Naive B cell (primary cell): ENCODE results near the gene LYPD3. TPM values are rescaled to one million over a fixed set of nuclear protein-coding genes. Genes with fewer than 3 reads are reported as not detected.

Experiments
- ATAC-seq, 2 donors: fragments of 150-1000 bp; cut with Tn5 transposase; 2 replicates each; pipeline ENCODE4 v1.10.0; 2021; ENCODE audit warnings: low read depth in 2 of 2, mild to moderate bottlenecking in 2 of 2, moderate library complexity in 2 of 2
- DNase-seq: peaks from one replicate; pipeline ENCODE4 v3.0.0; 2022
- H3K27ac Mint-ChIP-seq, 6 donors: one replicate each; pipeline ENCODE4 v1.8.0; 2020 to 2022; ENCODE audit warnings: mild to moderate bottlenecking in 6 of 6, mixed read lengths in 6 of 6, moderate library complexity in 5 of 6, inconsistent platforms in 2 of 6
- H3K27me3 Mint-ChIP-seq, 3 donors: one replicate each; pipeline ENCODE4 v1.8.0; 2021 to 2022; ENCODE audit warnings: mixed read lengths in 3 of 3, mild to moderate bottlenecking in 1 of 3
- H3K36me3 Mint-ChIP-seq, 2 donors: one replicate each; pipeline ENCODE4 v1.8.0; 2020 to 2022; ENCODE audit warnings: mixed read lengths in 2 of 2, inconsistent platforms in 1 of 2, mild to moderate bottlenecking in 1 of 2
- H3K4me1 Mint-ChIP-seq, 3 donors: one replicate each; pipeline ENCODE4 v1.8.0; 2020 to 2022; ENCODE audit warnings: mixed read lengths in 3 of 3, inconsistent platforms in 1 of 3, mild to moderate bottlenecking in 1 of 3, moderate library complexity in 1 of 3
- H3K4me3 Mint-ChIP-seq, 8 donors: one replicate each; pipeline ENCODE4 v1.8.0; 2020 to 2022; ENCODE audit warnings: mild to moderate bottlenecking in 8 of 8, mixed read lengths in 8 of 8, moderate library complexity in 8 of 8, inconsistent platforms in 2 of 8
- H3K9me3 Mint-ChIP-seq, 7 donors: one replicate each; pipeline ENCODE4 v1.8.0; 2020 to 2022; ENCODE audit warnings: mixed read lengths in 7 of 7, mild to moderate bottlenecking in 5 of 7, inconsistent platforms in 2 of 7, moderate library complexity in 1 of 7
- polyA plus RNA-seq, 6 donors: library from polyadenylated mRNA; unstranded; fragments of 300-500 nt; fragmentation: Illumina TruSeq; gene quantifications; one replicate each; pipeline ENCODE4 v1.2.3, GENCODE V29; 2021; ENCODE audit warnings: low read depth in 6 of 6

LYPD3 gene
- polyA plus RNA-seq, 6 donors from 2014 or later = 0.24 to 0.90 (median 0.45) TPM; not detected in 2

DNA sequence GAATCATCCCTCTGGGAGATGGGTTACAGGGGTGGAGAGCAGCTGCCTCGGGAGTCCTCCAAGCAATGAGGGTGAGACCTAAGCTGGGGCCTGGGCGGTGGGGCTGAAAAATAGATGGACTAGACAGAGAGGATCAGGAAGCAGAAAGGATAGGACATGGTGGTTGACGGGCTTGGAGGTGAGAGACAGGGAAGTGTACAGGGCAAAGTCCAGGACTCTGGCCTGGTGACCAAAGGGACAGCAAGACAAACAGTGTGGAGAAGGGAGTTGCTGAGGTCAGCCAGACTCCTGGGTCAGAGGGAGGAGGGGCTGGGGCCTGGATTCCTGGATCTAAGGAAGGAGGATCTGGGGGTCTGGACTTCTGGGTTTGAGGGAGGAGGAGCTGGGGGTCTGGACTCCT lies 33.6 kb upstream of the LYPD3 start:
- Mint-ChIP-seq H3K4me3 (peak overlapping the region in 1 of 8 donors; percentile 68), H3K27me3 (no peaks in the 10 kb centered on the region), H3K4me1 (peaks cover 13 to 42% (median 36%) of the 10 kb centered on the region in 3 donors), H3K36me3 (peaks cover 16 to 34% of the 10 kb centered on the region in 2 donors), H3K9me3 (no peaks in the 10 kb centered on the region), H3K27ac (peak overlapping the region in 5 of 6 donors; percentile 16 to 80 (median 56))
- DNase-seq (no peak), ATAC-seq (no peak)

DNA sequence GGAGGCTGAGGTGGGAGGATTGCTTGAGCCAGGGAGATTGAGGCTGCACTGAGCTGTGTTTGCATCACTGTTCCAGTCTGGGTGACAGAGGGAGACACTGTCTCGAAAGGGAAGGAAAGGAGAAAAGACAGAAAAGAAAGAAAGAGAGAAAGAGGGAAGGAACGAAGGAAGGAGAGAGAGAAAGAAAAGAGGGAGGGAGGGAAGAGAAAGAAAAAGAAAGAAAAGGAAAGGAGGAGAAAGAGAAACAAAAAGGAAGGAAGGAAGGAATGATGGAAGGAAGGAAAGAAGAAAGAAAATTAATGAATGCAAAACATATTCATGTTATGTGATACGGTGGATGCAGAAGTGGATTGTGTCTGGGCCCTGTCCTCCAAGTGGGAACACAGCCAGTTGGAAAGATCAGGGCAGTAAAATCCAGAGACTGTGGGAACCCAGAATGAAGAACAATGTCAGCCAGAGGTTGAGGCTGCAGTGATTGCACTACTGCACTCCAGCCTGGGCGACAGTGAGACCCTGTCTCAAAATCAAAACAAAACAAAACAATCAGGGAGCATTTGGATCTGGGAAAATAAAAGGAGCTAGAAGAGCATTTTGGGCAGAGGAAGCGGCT lies 32.9 kb upstream of the LYPD3 start:
- ATAC-seq (no peak), DNase-seq (no peak)
- Mint-ChIP-seq H3K9me3 (no peaks in the 10 kb centered on the region), H3K27me3 (no peaks in the 10 kb centered on the region), H3K36me3 (peaks cover 16 to 34% of the 10 kb centered on the region in 2 donors), H3K4me3 (peak overlapping the region in 4 of 8 donors; percentile 56 to 86 (median 74)), H3K4me1 (peaks cover 6 to 37% (median 32%) of the 10 kb centered on the region in 3 donors), H3K27ac (peak overlapping the region in 2 of 6 donors; percentile 75 to 79)

DNA sequence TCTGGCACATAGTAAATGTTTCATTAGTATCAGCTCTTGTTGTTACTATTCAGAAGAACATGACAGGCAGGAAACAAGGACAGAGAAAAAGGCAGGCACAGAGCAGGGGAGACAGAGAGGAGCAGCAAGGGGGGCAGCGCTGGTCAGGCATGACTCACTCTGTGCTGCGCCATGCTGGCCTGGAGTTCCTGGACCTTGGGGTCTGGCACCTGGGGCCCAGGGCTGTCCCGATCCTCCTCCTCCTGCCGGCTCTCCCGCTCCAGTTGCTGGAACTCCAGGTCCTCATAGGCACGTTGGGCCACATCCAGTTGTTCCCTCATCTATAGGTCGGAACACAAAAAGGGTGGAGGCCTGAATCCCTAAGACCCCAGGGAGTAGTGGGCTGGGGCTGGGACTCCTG lies 31.6 kb upstream of the LYPD3 start:
- no peaks in the 10 kb centered on the region for H3K9me3 Mint-ChIP-seq
- H3K4me1 Mint-ChIP-seq = peaks cover 0 to 25% (median 23%) of the 10 kb centered on the region in 3 donors
- no peaks in the 10 kb centered on the region for H3K27me3 Mint-ChIP-seq
- H3K36me3 Mint-ChIP-seq = peaks cover 16 to 34% of the 10 kb centered on the region in 2 donors
- H3K4me3 Mint-ChIP-seq = no peak overlapping the region
- ATAC-seq (no peak), DNase-seq (no peak)
- no peak overlapping the region for H3K27ac Mint-ChIP-seq

DNA sequence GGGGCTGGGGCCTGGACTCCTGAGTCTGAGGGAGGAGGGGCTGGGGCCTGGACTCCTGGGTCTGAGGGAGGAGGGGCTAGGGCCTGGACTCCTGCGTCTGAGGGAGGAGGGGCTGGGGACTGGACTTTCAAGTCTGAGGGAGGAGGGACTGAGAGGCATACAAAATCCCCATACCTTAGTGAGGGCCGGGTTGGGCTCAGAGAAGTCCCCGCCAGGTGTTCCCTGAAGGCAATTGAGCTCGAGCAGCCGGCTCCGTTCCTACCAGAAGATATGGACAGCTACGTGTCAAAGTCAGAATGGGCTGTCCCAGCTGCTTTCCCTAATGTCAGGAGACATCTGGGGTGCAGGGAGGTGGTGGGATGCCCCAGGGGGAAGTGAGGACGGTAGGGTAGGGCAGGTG lies 29.7 kb upstream of the LYPD3 start:
- Mint-ChIP-seq H3K36me3 (peaks cover 12 to 34% of the 10 kb centered on the region in 2 donors), H3K4me3 (no peak overlapping the region), H3K27me3 (no peaks in the 10 kb centered on the region), H3K27ac (no peak overlapping the region), H3K9me3 (no peaks in the 10 kb centered on the region), H3K4me1 (peaks cover 0 to 26% (median 23%) of the 10 kb centered on the region in 3 donors)
- no peak for DNase-seq
- ATAC-seq = no peak

DNA sequence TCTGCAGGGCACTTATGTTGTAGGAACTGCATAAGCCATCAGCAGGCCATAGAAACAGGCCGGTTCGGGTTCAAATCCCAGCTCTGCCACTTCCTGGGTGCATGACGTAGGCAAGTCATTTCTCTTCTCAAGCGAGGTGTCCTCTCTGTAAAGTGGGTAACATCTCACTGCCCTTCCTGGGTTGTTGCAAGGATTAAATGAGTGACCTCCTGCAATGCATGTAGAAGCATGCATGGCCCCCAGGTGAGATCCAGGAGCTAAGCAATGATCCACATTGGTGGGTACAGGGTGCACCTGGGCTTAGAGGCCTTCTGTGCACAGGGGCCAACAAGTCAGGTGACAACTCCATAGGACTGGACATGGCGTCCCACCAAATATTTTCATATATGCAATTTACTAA lies 25.4 kb upstream of the LYPD3 start:
- H3K27ac Mint-ChIP-seq = peak overlapping the region in 3 of 6 donors; percentile 69 to 87 (median 72)
- DNase-seq = no peak
- H3K4me3 Mint-ChIP-seq = peak overlapping the region in 1 of 8 donors; percentile 9
- H3K27me3 Mint-ChIP-seq = no peaks in the 10 kb centered on the region
- ATAC-seq = no peak
- H3K9me3 Mint-ChIP-seq = no peaks in the 10 kb centered on the region
- peaks cover 27 to 49% (median 29%) of the 10 kb centered on the region in 3 donors for H3K4me1 Mint-ChIP-seq
- peaks cover 0 to 11% of the 10 kb centered on the region in 2 donors for H3K36me3 Mint-ChIP-seq

DNA sequence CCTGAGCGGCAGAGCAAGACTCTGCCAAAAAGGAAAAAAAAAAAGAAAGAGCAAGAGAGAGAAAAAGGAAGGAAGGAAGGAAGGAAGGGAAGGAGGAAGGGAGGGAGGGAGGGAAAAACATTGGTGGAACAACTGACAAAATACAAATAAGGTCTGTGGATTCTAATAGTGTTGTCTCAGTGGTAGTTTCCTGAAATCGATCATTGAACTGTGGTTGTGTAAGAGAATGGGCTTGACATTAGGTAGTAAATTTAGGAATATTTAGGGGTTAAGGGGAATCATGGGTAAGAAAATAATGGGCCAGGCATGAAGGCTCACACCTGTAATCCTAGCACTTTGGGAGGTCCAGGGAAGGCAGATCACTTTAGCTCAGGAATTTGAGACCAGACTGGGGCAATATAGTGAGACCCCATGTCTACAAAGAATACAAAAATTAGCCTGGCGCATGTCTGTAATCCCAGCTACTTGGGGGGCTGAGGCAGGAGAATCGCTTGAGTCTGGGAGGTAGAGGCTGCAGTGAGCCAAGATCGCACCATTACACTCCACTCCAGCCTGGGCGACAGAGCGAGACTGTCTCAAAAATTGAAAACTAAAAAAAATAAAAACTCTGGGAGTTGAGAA lies 24.7 kb upstream of the LYPD3 start:
- Mint-ChIP-seq H3K27me3 (no peaks in the 10 kb centered on the region), H3K4me1 (peaks cover 26 to 49% (median 27%) of the 10 kb centered on the region in 3 donors), H3K27ac (peak overlapping the region; percentile 7 to 94 (median 71)), H3K9me3 (no peaks in the 10 kb centered on the region), H3K36me3 (peaks cover 0 to 6% of the 10 kb centered on the region in 2 donors), H3K4me3 (peak overlapping the region in 2 of 8 donors; percentile 3 to 70)
- no peak for ATAC-seq
- no peak for DNase-seq

DNA sequence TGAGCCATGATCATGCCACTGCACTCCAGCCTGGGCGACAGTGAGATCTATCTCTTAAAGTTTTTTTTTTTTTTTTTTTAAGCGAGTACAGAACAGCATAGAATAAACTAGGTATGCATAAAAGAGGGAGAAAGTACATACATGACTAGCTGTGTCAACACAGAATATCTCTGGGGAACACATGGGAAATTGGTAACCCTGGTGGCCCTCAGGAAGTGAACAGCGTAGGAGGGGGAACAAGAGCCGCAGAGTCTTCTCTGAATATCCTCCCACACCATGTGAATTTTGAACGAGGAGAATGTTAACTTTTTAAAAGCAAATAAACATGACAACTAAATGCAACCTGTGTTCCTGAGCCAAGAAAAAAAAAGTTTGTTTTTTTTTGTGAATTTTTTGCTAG lies 23.9 kb upstream of the LYPD3 start:
- Mint-ChIP-seq H3K27ac (peak overlapping the region in 2 of 6 donors; percentile 38 to 49), H3K27me3 (no peaks in the 10 kb centered on the region), H3K9me3 (no peaks in the 10 kb centered on the region), H3K36me3 (peaks cover 0 to 1% of the 10 kb centered on the region in 2 donors), H3K4me3 (peak overlapping the region in 2 of 8 donors; percentile 70 to 80), H3K4me1 (peaks cover 26 to 47% (median 27%) of the 10 kb centered on the region in 3 donors)
- peak in 1 of 2 donors; percentile 22 for ATAC-seq
- peak; percentile 14 for DNase-seq

DNA sequence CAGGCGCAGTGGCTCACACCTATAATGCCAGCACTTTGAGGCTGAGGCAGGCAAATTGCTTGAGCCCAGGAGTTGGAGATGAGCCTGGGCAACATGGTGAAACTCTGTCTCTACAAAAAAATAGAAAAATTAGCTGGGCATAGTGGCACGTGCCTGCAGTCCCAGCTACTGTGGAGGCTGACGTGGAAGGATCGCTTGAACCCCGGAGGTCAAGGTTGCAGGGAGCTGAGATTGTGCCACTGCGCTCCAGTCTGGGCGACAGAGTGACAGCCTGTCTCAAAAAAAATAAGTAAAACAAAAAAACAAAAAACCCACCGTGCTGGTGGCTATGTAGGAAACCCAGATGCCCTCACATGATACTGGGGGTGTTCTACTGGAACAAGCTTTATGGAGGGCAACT lies 22.8 kb upstream of the LYPD3 start:
- Mint-ChIP-seq H3K36me3 (no peaks in the 10 kb centered on the region), H3K27me3 (no peaks in the 10 kb centered on the region), H3K9me3 (no peaks in the 10 kb centered on the region), H3K4me1 (peaks cover 26 to 47% (median 27%) of the 10 kb centered on the region in 3 donors), H3K4me3 (peak overlapping the region in 3 of 8 donors; percentile 53 to 91 (median 75)), H3K27ac (peak overlapping the region in 2 of 6 donors; percentile 75 to 76)
- no peak for DNase-seq
- ATAC-seq = no peak

DNA sequence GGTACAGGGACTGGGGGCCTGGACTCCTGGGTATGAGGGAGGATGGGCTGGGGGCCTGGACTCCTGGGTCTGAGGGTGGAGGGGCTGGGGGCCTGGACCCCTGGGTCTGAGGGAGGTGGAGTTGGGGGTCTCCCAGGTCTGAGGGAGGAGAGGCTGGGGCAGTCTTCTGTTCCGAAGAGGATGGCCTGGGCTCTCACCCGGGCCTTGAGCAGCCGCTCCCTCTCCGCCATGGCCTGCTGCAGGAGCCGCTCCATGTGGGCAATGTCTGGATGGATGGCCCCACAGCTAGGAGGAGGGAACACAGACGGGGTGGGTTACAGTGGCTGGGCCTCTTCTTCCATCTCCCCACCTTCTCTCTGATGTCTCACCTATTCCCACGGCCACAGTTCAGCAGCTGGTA lies 21.0 kb upstream of the LYPD3 start:
- no peaks in the 10 kb centered on the region for H3K9me3 Mint-ChIP-seq
- H3K4me3 Mint-ChIP-seq = peak overlapping the region in 1 of 8 donors; percentile 42
- ATAC-seq = no peak
- H3K27me3 Mint-ChIP-seq = no peaks in the 10 kb centered on the region
- peaks cover 26 to 48% (median 27%) of the 10 kb centered on the region in 3 donors for H3K4me1 Mint-ChIP-seq
- no peaks in the 10 kb centered on the region for H3K36me3 Mint-ChIP-seq
- no peak for DNase-seq
- peak overlapping the region in 2 of 6 donors; percentile 34 to 85 for H3K27ac Mint-ChIP-seq

DNA sequence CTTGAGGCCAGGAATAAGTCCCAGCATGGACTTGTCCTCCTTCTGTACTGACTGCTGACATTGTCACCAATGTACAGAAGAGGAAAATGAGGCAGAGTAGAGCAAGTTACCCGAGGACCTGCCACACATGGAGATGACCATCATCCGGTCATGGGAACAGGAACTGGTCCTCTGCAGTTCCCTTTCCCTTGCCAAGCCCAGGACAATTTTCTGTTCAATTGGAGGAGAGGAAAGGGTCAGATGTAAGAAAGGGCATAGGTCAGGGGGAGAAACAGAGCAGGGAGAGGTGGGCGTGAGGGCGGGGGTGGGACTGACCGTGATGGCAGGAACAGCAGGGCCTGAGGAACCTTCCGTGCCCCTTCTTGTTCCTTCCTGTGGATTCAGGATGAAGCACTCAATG lies 20.5 kb upstream of the LYPD3 start:
- no peak for DNase-seq
- H3K4me3 Mint-ChIP-seq = peak overlapping the region in 4 of 8 donors; percentile 4 to 78 (median 70)
- H3K36me3 Mint-ChIP-seq = no peaks in the 10 kb centered on the region
- no peak for ATAC-seq
- H3K27ac Mint-ChIP-seq = peak overlapping the region in 3 of 6 donors; percentile 53 to 91 (median 90)
- no peaks in the 10 kb centered on the region for H3K9me3 Mint-ChIP-seq
- H3K27me3 Mint-ChIP-seq = no peaks in the 10 kb centered on the region
- H3K4me1 Mint-ChIP-seq = peaks cover 26 to 48% (median 27%) of the 10 kb centered on the region in 3 donors

DNA sequence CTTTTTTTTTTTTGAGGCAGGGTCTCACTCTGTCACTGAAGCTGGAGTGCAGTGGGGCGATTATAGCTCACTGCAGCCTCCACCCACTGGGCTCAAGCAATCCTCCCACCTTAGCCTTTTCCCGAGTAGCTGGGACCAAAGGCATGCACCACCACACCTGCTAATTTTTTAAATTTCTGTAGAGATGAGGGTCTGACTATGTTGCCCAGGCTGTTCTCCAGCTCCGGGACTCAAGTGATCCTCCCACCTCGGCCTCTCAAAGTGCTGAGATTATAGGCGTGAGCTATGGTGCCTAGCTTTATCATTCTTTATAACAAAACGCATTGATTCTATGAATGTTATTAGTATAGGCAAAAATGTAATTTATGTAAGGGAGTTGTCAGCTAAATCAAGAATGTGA lies 17.9 kb upstream of the LYPD3 start:
- no peak overlapping the region for H3K4me3 Mint-ChIP-seq
- peaks cover 14 to 22% (median 17%) of the 10 kb centered on the region in 3 donors for H3K4me1 Mint-ChIP-seq
- peaks cover 0 to 1% of the 10 kb centered on the region in 2 donors for H3K36me3 Mint-ChIP-seq
- no peaks in the 10 kb centered on the region for H3K9me3 Mint-ChIP-seq
- no peak overlapping the region for H3K27ac Mint-ChIP-seq
- H3K27me3 Mint-ChIP-seq = no peaks in the 10 kb centered on the region
- DNase-seq = no peak
- no peak for ATAC-seq

DNA sequence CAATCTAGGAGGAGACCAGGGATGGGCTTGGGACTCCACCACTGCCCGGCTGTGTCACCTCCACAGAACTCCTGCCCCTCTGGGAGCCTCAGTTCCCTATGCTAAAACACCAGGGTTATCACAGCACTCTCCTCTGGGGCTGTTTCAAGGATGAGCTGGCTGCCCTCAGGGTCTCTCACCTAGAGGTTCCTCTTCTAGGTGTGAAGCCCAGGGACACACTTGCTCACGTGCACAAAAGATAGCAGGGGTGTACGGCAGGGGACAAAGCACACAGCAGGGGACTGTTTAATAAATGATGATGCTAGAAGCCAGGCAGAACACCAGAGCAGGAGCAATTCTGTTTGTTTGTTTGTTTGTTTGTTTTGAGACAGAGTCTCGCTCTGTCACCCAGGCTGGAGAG lies 16.8 kb upstream of the LYPD3 start:
- H3K27ac Mint-ChIP-seq = peak overlapping the region in 1 of 6 donors; percentile 19
- no peak overlapping the region for H3K4me3 Mint-ChIP-seq
- H3K36me3 Mint-ChIP-seq = peaks cover 0 to 8% of the 10 kb centered on the region in 2 donors
- H3K9me3 Mint-ChIP-seq = no peaks in the 10 kb centered on the region
- H3K27me3 Mint-ChIP-seq = no peaks in the 10 kb centered on the region
- DNase-seq = no peak
- H3K4me1 Mint-ChIP-seq = peaks cover 9 to 12% (median 11%) of the 10 kb centered on the region in 3 donors
- ATAC-seq = no peak

DNA sequence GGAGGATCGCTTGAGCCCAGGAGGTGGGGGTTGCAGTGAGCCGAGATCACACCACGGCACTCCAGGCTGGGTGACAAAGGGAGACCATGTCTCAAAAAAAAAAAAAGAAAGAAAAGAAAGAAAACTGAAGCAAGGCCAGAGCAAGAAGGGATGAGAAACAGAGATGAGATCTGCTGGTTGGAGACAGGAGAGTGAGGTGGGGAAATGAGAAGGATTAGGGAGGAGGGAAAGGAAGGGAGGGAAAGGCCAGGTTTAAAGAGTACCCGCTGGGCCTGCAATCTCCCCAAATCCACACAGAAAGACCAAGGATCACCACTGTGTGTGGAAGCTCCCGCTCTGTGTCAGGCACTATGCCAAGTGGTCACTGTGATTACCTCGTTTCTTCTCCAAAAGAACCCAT lies 16.3 kb upstream of the LYPD3 start:
- H3K9me3 Mint-ChIP-seq = no peaks in the 10 kb centered on the region
- no peak overlapping the region for H3K4me3 Mint-ChIP-seq
- no peak for ATAC-seq
- H3K4me1 Mint-ChIP-seq = peaks cover 6 to 7% (median 7%) of the 10 kb centered on the region in 3 donors
- peaks cover 0 to 8% of the 10 kb centered on the region in 2 donors for H3K36me3 Mint-ChIP-seq
- no peaks in the 10 kb centered on the region for H3K27me3 Mint-ChIP-seq
- peak overlapping the region in 2 of 6 donors; percentile 17 to 60 for H3K27ac Mint-ChIP-seq
- DNase-seq = no peak

DNA sequence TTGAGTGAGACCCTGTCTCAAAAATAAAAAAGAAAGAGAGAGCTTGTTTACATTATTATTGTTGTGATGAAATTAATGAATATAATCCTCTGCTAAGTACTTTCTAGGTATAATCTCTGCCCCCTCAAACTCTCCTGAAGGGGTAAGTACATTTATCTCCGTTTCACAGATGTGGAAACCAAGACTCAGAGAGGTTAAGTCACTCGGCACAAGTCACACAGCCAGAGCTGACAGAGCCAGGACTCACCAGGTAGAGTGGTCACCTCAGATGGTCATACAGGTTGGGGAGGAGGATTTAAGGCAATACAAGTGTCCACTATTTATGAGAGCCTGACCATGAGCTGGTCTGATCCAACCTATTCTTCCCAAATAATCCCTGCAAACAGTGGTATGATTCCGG lies 15.2 kb upstream of the LYPD3 start:
- Mint-ChIP-seq H3K9me3 (no peaks in the 10 kb centered on the region), H3K4me3 (no peak overlapping the region), H3K27me3 (no peaks in the 10 kb centered on the region), H3K4me1 (peaks cover under 1 to 8% (median 1%) of the 10 kb centered on the region in 3 donors), H3K36me3 (peaks cover 0 to 8% of the 10 kb centered on the region in 2 donors), H3K27ac (peak overlapping the region in 3 of 6 donors; percentile 61 to 83 (median 77))
- ATAC-seq (no peak), DNase-seq (no peak)
